OCI-LY1 (cell line): ENCODE results near the gene DCTN1.

Source experiments
- H2AFZ ChIP-seq: fragments of 200-600 bp; sonication (generic), shearing (Covaris generic); 2 replicates; pipeline ENCODE4 v1.6.0; 2014; ENCODE audit warnings: antibody characterized with exemption, mild to moderate bottlenecking, low read length
- H3F3A ChIP-seq: fragments of 200-600 bp; sonication (generic), shearing (Covaris generic); 2 replicates; pipeline ENCODE4 v1.6.0; 2014; ENCODE audit warnings: mild to moderate bottlenecking, antibody characterized with exemption, low read length, moderate library complexity; ENCODE audit not compliant: insufficient read depth
- H3K27ac ChIP-seq: fragments of 200-600 bp; sonication (generic); 2 replicates; pipeline ENCODE4 v1.5.1; 2014; ENCODE audit warnings: low read length, mixed run types, mild to moderate bottlenecking, low read depth; ENCODE audit not compliant: poor library complexity, severe bottlenecking
- H3K27me3 ChIP-seq: fragments of 200-600 bp; sonication (generic); 2 replicates; pipeline ENCODE4 v1.6.0; 2014; ENCODE audit warnings: antibody characterized with exemption, mild to moderate bottlenecking, low read length, moderate library complexity; ENCODE audit not compliant: insufficient read depth
- H3K36me3 ChIP-seq: fragments of 200-600 bp; sonication (generic); 2 replicates; pipeline ENCODE4 v1.6.1; 2014; ENCODE audit warnings: mild to moderate bottlenecking, antibody characterized with exemption, low read length, moderate library complexity, mixed read lengths; ENCODE audit not compliant: insufficient read depth
- H3K4me1 ChIP-seq: fragments of 200-600 bp; sonication (generic); 2 replicates; pipeline ENCODE4 v1.5.1; 2014; ENCODE audit warnings: mild to moderate bottlenecking, low read length, moderate library complexity; ENCODE audit not compliant: insufficient read depth, severe bottlenecking
- H3K4me2 ChIP-seq: fragments of 200-600 bp; sonication (generic), shearing (Covaris generic); 2 replicates; pipeline ENCODE4 v1.6.1; 2014; ENCODE audit warnings: low read length
- H3K4me3 ChIP-seq: fragments of 200-600 bp; sonication (generic); 2 replicates; pipeline ENCODE4 v1.5.1; 2014; ENCODE audit warnings: low read length, low read depth, mild to moderate bottlenecking, mixed read lengths; ENCODE audit not compliant: poor library complexity, severe bottlenecking
- H3K79me2 ChIP-seq: fragments of 200-600 bp; shearing (Covaris generic); 2 replicates; pipeline ENCODE4 v1.6.1; 2016; ENCODE audit warnings: mixed run types, low read length, mixed read lengths; ENCODE audit not compliant: insufficient read depth
- H3K9ac ChIP-seq: fragments of 200-600 bp; sonication (generic), shearing (Covaris generic); 2 replicates; pipeline ENCODE4 v1.6.1; 2014; ENCODE audit warnings: mild to moderate bottlenecking, low read length, mixed read lengths
- H3K9me2 ChIP-seq: fragments of 200-600 bp; sonication (generic), shearing (Covaris generic); 2 replicates; pipeline ENCODE4 v1.6.1; 2014; ENCODE audit warnings: low read depth, mild to moderate bottlenecking, low read length, mixed read lengths
- H3K9me3 ChIP-seq: fragments of 200-600 bp; shearing (Covaris generic); 2 replicates; pipeline ENCODE4 v1.6.1; 2014; ENCODE audit warnings: low read length, mixed read lengths
- H4K20me1 ChIP-seq: fragments of 200-600 bp; sonication (generic), shearing (Covaris generic); 2 replicates; pipeline ENCODE4 v1.6.0; 2016; ENCODE audit warnings: mild to moderate bottlenecking, low read length; ENCODE audit not compliant: insufficient read depth
- CTCF ChIP-seq: fragments of 200-600 bp; sonication (generic), shearing (Covaris generic); IDR thresholded peaks from 2 replicates; pipeline ENCODE4 v1.5.1; 2017; ENCODE audit warnings: mild to moderate bottlenecking, antibody characterized with exemption, low read length, moderate library complexity, mixed read lengths
- EZH2 ChIP-seq: fragments of 200-600 bp; sonication (generic), shearing (Covaris generic); IDR thresholded peaks from 2 replicates; pipeline ENCODE4 v1.8.0; 2017; ENCODE audit warnings: borderline replicate concordance, mixed run types, mild to moderate bottlenecking, antibody characterized with exemption, low read length, moderate library complexity, mixed read lengths

DCTN1 gene

GRCh38 chr2:74317701-74318100 is 62.4 kb downstream of the DCTN1 start:
- Histone ChIP-seq H3K9me2 (no peaks in the 10 kb centered on the region), H2AFZ (no peak overlapping the region), H3K27me3 (no peaks in the 10 kb centered on the region), H4K20me1 (no peaks in the 10 kb centered on the region), H3K79me2 (no peaks in the 10 kb centered on the region), H3K4me2 (no peak overlapping the region), H3K27ac (no peak overlapping the region), H3K4me3 (no peak overlapping the region), H3F3A (no peaks in the 10 kb centered on the region), H3K36me3 (no peaks in the 10 kb centered on the region), H3K9me3 (no peaks in the 10 kb centered on the region), H3K9ac (no peak overlapping the region), H3K4me1 (no peaks in the 10 kb centered on the region)
- no peak for TF ChIP-seq CTCF
- TF ChIP-seq EZH2, result no peak

GRCh38 chr2:74316627-74317295 is 63.4 kb downstream of the DCTN1 start:
- Histone ChIP-seq H3K4me3 (no peak overlapping the region), H3K4me1 (no peaks in the 10 kb centered on the region), H4K20me1 (no peaks in the 10 kb centered on the region), H3K4me2 (no peak overlapping the region), H3K9ac (no peak overlapping the region), H3K27ac (no peak overlapping the region), H3K9me3 (no peaks in the 10 kb centered on the region), H3K79me2 (no peaks in the 10 kb centered on the region), H3K9me2 (no peaks in the 10 kb centered on the region), H3K36me3 (no peaks in the 10 kb centered on the region), H3F3A (no peaks in the 10 kb centered on the region), H2AFZ (no peak overlapping the region), H3K27me3 (no peaks in the 10 kb centered on the region)
- TF ChIP-seq CTCF (no peak), EZH2 (no peak)

- Histone ChIP-seq H3K79me2 (no peaks in the 10 kb centered on the region), H3K9me3 (no peaks in the 10 kb centered on the region), H3K4me1 (no peaks in the 10 kb centered on the region), H3K36me3 (no peaks in the 10 kb centered on the region), H3K27me3 (no peaks in the 10 kb centered on the region; the same call in 1 of the 2 replicates), H3K4me2 (no peak overlapping the region), H3K9me2 (no peaks in the 10 kb centered on the region), H2AFZ (no peak overlapping the region), H3K27ac (no peak overlapping the region), H3K9ac (no peak overlapping the region), H3F3A (no peaks in the 10 kb centered on the region), H3K4me3 (no peak overlapping the region), H4K20me1 (no peaks in the 10 kb centered on the region)
- TF ChIP-seq EZH2 (no peak), CTCF (no peak)
These were observed 66.0 kb downstream of the DCTN1 start for GRCh38 chr2:74314107-74314506.
